HG03066 (cell line): ENCODE measurements around the gene MITF.

Experiments
- ATAC-seq: cut with Tn5 transposase; IDR thresholded peaks from one replicate; pipeline ENCODE4 v1.9.1; 2021; ENCODE audit warnings: low read depth; ENCODE audit not compliant: unreplicated experiment

The MITF gene

GRCh38 chr3:69739204-69740102 is at the start of gene MITF:
TSS of gene MITF (plus strand) at chr3:69739464. CDS start at chr3:69739598, 134 bp downstream.
- peak; percentile 96 for ATAC-seq

GRCh38 chr3:69691860-69692259 is 47.4 kb upstream of the MITF start:
- no peak for ATAC-seq

GRCh38 chr3:69692761-69693160 is 46.5 kb upstream of the MITF start:
- no peak for ATAC-seq

DNA sequence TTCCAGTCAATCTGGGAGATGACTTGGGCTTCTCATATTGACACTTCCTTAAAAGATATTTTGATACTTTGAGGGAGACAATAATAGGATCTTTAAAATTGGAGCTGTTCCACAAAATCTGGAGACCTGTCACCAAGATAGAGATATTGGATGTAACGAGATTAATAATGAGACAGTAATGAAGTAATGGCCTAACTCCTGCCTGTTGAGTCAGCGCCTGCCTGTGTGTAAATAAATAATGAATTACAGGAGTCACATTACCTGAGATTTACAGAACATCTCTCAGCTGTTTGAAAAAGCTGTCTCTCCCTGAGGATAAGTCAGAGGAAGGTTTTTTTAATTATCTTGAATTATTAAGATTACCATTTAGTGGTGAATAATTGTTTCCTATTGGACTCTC is 43.8 kb upstream of the MITF start:
- no peak for ATAC-seq

DNA sequence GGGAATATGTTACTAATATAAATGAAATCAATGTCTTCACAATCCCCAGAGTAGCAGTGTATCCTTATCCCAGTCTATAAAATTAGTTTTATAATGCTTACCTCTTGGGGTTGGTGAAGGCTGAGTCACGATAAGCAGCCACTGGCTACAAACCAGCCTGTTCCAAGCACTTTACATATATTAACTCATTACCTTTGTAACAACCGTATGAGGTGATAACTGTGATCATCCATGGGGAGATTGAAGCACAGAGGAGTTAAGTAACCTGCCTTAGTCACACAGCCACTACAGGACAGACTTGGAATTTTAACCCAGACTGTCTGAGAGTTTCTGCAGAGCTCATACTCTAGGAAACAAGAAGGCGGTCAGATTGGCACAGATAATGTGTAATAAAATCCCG is 43.3 kb upstream of the MITF start:
- ATAC-seq: no peak

DNA sequence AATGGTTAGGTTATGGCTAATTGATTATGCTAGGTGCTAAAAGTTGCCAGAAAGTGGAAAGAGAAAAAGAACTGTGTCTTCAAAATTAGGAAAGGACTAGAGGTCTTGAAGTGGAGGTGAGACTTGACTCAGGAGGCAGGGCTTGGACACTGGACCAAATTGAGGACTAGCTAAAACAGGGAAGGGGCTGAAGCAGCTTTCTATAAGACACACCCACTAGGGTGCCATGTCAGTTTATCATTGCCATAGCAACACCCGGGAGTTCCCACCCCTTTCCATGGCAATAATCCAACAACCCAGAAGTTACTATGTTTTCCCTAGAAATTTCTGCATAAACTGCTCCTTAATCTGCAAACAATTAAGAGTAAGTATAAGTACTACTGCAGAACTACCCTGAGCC is 42.9 kb upstream of the MITF start:
- ATAC-seq: no peak

GRCh38 chr3:69697381-69697780 is 41.9 kb upstream of the MITF start:
- ATAC-seq: no peak

GRCh38 chr3:69698728-69699127 is 40.5 kb upstream of the MITF start:
- ATAC-seq: no peak

DNA sequence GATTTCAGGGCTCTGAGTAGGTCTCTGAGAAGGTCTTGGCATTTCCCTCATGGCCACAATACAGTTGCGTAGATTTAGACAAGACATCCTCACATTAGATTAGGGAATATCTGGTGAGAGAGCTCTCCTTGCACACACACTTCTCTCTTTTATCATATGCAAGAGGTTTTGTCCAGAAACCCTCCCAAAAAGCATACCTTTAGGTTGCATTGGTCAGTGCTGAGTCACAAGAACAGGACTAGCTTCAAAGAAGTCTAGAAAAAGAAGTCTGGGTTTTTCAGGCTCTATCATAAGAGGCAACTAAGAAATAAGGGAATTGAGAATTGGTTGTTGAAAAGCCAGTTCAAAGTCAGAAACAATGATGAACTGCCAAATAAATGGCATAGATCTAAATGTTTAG is 40.1 kb upstream of the MITF start:
- no peak for ATAC-seq

- ATAC-seq: no peak
Observed at GRCh38 chr3:69700949-69701348, 38.3 kb upstream of the MITF start.

- no peak for ATAC-seq
Observed at GRCh38 chr3:69710153-69710977, 28.9 kb upstream of the MITF start.

DNA sequence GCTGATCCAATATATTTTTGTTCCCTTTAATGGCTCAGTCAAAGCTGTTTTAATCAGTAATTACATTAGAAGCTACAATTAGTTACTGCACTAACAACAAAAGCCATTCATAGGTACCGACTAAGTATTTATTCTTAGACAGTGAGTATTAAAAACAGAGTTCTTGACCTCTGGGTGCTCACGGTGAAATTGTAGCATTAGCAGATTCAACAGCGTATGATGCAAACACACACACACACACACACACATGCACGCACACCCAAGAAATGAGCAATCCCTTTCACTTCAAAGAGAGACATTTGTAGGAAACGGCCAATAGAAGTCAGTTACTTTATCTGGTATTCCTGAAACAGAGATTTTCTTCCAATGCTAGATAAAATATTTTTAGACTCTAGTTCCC is 27.0 kb upstream of the MITF start:
- no peak for ATAC-seq

- ATAC-seq: no peak
Observed at GRCh38 chr3:69712933-69713332, 26.3 kb upstream of the MITF start.

GRCh38 chr3:69715204-69715603 is 24.1 kb upstream of the MITF start:
- ATAC-seq: no peak

GRCh38 chr3:69716119-69716518 is 23.1 kb upstream of the MITF start:
- ATAC-seq: no peak

GRCh38 chr3:69718866-69719586 is 20.2 kb upstream of the MITF start:
- ATAC-seq: no peak

- ATAC-seq: no peak
Observed at GRCh38 chr3:69719587-69720122, 19.6 kb upstream of the MITF start.

- no peak for ATAC-seq
Observed at GRCh38 chr3:69720824-69721223, 18.4 kb upstream of the MITF start.

DNA sequence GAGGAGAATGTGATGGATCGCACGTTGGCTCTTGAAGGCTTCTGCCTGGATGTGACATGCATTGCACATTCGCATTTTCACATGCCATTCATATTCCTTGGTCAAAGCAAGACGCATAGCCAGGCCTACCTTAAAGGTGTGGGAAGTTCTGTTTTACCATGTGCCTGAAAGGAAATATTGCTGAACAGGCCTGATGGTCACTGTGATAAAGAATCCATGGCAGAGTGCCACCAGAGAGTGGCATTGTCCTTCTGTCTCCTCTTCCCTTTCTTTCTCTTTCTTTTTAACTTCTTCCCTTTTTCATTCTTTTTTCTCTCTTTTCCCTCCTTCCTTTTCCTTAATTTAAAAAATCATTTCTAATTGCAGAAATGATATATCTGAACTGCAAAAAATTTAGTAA is 15.9 kb upstream of the MITF start:
- no peak for ATAC-seq

DNA sequence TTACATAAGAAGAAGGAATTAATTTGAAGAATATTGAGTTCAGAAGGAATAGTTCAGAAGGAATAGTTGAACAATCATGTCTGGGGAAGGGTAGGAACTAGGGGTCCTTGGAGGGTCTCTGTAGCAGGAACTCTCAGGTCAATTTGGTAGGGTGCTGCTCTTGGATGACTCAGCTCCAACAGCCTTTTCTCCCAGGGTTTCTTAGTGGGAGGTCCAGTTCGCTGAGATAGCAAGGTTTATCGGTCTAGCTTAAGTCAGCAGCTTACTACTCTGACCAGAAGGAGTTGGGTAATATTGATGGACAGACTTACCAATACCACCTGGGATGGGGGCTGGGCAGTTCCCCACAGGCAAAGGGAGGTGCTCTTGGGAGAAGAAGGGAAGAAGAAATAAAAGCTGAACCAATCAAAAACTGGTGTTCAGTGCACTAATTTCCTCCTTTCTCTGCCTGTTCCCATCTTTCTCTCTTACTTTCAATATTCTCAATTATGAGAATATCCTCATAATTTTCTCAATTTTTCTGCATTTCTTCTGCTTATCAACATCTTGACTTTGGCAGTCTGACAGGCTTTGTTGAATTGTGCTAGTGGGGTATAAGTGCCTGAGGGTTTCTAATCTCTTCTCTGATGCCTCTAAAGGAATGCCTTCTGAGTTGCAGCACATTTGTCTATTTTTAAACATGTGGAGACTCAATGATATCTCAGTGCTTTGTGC is 14.4 kb upstream of the MITF start:
- no peak for ATAC-seq
